Cardiac fibroblast (primary cell): ENCODE results near the gene SLC8A1.

Experiments used
- DNase-seq, 2 donors: peaks; one replicate each; pipeline versions ENCODE4 v3.0.0 to v3.0.0-alpha.2; 2010; ENCODE audit warnings: low read depth in 2 of 2
- H3K4me3 ChIP-seq, 2 donors: replicated peaks in 1 of 2; 1 replicate in 1 of 2; 2 replicates in 1 of 2; pipeline ENCODE4 v1.5.1; 2011; ENCODE audit warnings: low read depth in 2 of 2, low read length in 2 of 2, mild to moderate bottlenecking in 2 of 2, moderate library complexity in 1 of 2
- TF ChIP-seq, protein P1 (sequence below): IDR thresholded peaks from one replicate; pipeline ENCODE4 v1.5.1; 2011; ENCODE audit warnings: low read depth, mild to moderate bottlenecking, low read length, inconsistent platforms

Gene SLC8A1

DNA sequence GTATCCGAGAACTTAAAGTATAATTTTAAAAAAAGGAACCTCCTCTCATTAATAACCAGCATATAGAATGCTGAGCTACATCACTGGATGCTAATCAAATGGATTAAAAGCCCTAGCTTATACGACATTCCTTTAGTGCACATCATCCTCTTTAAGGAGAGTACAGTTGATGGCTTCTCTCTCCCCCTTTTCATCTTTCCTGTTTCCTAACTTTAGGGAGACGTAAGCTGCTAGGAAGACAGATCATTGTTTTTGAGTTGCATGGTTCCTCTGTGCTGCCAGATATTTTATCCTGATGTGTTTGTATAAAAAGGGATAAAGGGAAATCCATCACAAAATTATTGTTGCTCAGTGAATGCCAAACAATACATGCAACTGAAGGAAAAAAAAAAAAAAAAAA, 94.2 kb downstream of the SLC8A1 start:
- peak in 1 of 2 donors; percentile 37 for DNase-seq
- no peak overlapping the region for H3K4me3 ChIP-seq
- TF ChIP-seq, protein P1, sequence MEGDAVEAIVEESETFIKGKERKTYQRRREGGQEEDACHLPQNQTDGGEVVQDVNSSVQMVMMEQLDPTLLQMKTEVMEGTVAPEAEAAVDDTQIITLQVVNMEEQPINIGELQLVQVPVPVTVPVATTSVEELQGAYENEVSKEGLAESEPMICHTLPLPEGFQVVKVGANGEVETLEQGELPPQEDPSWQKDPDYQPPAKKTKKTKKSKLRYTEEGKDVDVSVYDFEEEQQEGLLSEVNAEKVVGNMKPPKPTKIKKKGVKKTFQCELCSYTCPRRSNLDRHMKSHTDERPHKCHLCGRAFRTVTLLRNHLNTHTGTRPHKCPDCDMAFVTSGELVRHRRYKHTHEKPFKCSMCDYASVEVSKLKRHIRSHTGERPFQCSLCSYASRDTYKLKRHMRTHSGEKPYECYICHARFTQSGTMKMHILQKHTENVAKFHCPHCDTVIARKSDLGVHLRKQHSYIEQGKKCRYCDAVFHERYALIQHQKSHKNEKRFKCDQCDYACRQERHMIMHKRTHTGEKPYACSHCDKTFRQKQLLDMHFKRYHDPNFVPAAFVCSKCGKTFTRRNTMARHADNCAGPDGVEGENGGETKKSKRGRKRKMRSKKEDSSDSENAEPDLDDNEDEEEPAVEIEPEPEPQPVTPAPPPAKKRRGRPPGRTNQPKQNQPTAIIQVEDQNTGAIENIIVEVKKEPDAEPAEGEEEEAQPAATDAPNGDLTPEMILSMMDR: no peak

DNA sequence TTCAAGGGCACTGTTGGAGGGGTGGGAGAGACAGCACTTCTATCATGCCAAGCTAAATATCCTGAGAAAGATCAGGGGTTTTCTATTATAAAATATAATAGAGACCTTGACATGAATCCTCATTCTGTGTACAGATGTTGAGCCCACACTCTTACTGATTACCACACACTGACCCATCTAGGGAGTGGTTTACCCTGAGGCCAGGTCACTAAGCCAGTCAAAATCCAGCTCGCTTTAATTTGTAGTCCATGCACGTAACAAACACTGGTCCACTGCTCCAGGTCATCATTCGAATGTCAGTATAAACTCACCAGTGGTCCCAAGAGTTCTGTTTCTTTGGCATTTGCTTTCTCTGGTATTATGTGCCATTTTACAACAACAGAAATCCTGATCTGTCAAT, 96.4 kb downstream of the SLC8A1 start:
- TF ChIP-seq, protein P1: no peak
- DNase-seq: no peak
- no peak overlapping the region for H3K4me3 ChIP-seq

DNA sequence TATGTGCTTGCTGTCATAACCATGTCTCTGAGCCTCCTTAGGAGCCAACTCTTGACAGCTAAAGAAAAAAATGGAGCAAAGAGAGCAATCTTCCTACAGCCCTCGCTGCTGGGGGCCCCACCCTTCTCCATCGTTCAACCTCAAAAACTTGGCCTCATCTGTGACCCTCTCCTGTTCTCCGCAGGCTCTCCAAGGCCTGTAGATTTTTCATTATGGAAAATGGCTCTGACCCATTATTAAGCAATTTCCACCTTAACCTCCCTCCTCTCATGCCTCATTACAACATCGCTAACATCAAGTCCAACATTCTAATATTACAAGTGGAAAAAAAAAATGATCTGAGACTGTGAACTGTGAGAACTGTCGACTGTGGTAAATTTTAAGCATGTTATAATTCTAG, 98.7 kb downstream of the SLC8A1 start:
- DNase-seq: peak in 1 of 2 donors; percentile 81
- no peak overlapping the region for H3K4me3 ChIP-seq
- TF ChIP-seq, protein P1: no peak

DNA sequence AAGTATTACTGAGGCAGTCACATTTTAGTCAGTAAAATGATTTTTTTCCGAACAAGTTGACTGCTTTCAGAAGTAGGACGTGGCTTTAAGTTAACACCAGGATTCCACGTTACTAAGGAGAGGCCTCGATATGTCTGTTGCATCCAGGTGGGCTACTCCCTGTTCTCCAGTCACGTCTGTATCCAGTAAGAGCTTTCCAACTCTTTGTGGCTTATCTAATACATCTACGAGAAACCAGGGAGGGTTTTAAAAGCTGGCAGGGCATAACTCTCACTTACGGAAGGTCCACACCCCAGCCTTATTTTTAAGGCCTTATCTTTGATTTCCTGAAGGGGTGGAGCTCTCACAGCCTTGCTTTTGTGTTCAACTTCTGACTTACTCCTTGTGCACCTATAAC, 99.2 kb downstream of the SLC8A1 start:
- TF ChIP-seq, protein P1: no peak
- no peak overlapping the region for H3K4me3 ChIP-seq
- DNase-seq: no peak

DNA sequence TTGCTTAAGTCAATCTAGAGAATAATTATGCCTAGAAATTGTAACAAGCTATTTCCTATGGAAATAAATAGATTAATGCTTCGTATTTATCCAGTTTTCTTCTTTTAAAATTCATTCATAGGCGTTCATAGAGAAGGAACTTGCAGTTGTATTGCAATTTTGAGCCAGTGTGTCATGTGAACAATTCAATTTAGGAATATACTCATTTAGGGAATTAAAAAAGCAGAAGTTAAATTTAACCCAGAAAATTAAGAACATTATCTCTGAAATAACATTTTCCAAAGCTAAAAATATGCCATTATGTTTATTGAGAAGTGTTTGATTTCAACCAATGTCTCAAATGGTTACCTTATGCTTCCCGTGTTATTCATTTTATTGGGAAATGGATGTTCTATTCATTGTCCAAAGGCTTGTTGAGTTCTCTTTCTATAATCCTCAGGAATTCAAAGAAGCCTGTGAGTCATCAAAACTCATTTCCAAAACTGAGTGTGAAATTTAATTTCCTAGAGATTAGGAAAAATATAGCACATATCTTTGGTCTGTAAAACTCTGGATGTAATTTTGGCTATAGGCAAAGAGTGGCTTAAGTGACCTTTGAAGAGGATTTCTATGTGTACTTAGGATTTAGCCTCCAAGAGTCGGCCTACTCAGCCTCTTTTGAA, 99.7 kb downstream of the SLC8A1 start:
- peak; percentile 47 to 53 for DNase-seq
- TF ChIP-seq, protein P1: no peak
- no peak overlapping the region for H3K4me3 ChIP-seq

DNA sequence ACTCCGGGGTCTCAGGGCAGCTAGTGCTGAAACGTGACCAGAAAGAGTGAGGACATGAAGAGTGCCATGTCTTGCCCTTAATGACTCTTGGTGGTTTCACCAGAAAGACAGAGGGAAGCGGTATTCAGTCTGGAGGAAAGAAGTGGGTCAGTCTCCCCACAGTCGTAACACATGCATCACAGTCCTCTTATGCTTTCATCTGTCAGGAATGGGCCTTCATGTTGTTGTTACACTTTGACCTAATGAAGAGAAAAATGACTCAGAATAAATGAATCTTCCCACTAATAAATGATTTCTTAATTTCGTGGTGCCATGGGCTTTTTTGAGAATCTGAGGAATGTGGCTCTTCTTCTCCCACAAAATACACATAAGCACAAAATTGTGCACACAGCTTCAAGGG, 103.2 kb downstream of the SLC8A1 start:
- no peak overlapping the region for H3K4me3 ChIP-seq
- DNase-seq: peak; percentile 74 to 89
- TF ChIP-seq, protein P1: no peak

DNA sequence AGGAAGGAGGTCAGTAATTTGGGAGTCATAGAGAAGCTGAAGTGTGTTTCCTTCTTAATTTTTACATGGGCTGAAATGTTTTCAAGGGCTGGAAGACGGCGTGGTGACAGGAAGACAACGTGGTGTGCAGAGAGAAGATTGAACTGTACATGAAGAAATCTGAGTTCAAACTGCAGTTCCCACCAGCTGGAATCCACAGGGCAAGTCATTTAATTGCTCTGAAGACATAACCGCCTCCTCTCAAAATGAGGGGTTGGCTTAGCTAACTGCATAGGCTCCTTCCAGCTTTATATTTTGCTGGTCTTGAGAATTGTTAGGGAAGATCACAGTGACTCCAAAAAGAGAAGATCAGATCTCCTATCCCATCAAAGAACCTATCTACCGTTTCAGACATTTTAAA, 103.9 kb downstream of the SLC8A1 start:
- no peak for DNase-seq
- TF ChIP-seq, protein P1: no peak
- H3K4me3 ChIP-seq: no peak overlapping the region
